Measurements from ENCODE around the gene SERF1A.
"Not testable (repeated sequence)": the region's sequence is repeated elsewhere in the genome, so short reads cannot be mapped to it uniquely, and the experiment has no call there.

Gene SERF1A

GRCh38 chr5:70900533-70901271, at the start of gene SERF1A:
Gene SERF1A (plus strand): TSS chr5:70900669. CDS start chr5:70900870, 201 bp downstream.
- DNase-seq = not testable (repeated sequence)

- DNase-seq = not testable (repeated sequence)
Observed at GRCh38 chr5:70866778-70867177, 33.7 kb upstream of the SERF1A start.

DNA sequence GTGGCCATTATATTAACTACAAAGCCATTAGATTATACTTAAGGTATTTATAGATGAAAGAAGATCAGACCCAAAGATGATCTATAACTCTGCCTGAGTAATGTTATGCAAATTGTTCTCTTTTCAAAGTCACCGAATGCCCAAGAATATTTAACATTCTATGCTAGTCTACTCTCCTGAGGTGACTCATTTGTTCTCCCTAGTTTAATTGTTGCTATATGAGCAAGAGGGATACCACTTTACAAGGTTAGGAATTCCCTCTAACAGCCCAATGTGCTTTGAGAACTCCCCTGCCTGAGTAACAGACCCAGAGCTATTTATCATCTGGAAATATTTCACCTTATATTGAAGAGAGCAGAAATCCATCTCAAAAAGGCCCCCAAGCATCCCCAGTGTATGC, 29.8 kb upstream of the SERF1A start:
- not testable (repeated sequence) for DNase-seq

GRCh38 chr5:70896076-70896475, 4.4 kb upstream of the SERF1A start:
- DNase-seq = not testable (repeated sequence)

- DNase-seq = not testable (repeated sequence)
Observed at GRCh38 chr5:70901272-70901571, 753 bp downstream of the SERF1A start.

- DNase-seq = not testable (repeated sequence)
Observed at GRCh38 chr5:70906624-70907023, 6.2 kb downstream of the SERF1A start.

- DNase-seq = not testable (repeated sequence)
Observed at GRCh38 chr5:70916829-70917228, 16.4 kb downstream of the SERF1A start.

DNA sequence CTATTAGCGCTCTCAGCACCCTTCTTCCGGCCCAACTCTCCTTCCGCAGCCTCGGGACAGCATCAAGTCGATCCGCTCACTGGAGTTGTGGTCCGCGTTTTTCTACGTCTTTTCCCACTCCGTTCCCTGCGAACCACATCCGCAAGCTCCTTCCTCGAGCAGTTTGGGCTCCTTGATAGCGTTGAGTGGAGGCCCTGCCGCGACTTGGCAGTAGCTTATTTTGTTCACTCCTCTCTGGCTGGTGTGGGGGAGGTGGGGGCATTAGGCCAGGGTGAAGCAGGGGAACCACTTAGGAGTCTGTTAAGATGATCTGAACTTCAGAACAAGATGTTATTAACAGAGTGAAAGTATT, 24.7 kb downstream of the SERF1A start:
- DNase-seq = not testable (repeated sequence)

- not testable (repeated sequence) for DNase-seq
Observed at GRCh38 chr5:70931709-70932368, 31.4 kb downstream of the SERF1A start.

DNA sequence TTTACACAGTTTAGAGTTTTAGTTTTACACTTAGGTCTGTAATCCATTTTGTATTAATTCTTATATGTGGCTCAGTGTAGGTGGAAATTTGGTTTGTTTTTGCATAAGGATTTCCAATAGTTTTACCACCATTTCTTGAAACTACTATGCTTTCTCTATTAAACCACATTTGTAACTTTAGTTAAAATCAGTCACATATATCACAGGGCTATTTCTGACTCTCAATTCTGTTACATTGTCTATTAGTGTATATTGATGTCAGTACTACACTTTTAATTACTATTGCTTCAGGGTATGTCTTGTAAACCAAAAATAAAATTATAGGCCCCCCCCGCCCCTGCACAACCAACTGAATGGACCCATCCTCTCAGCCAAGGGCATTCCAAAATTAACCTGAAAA, 32.1 kb downstream of the SERF1A start:
- DNase-seq = not testable (repeated sequence)

- not testable (repeated sequence) for DNase-seq
Observed at GRCh38 chr5:70953068-70953467, 52.6 kb downstream of the SERF1A start.

All from activated CD8-positive, alpha-beta memory T cell treated with anti-CD3 and anti-CD28 coated beads, Interleukin-2, amount 50 U/mL, for 4 hours (primary cell).